Effector memory CD8-positive, alpha-beta T cell (primary cell): ENCODE measurements around the gene TATDN2.

Source experiments
- ATAC-seq: fragments of 150-1000 bp; cut with Tn5 transposase; replicated peaks from 2 replicates; pipeline ENCODE4 v1.10.0; 2021; ENCODE audit warnings: mild to moderate bottlenecking, moderate library complexity
- DNase-seq, 3 experiments: peaks; one replicate each; pipeline ENCODE4 v3.0.0; 2021
- H3K27ac Mint-ChIP-seq, 2 donors: one replicate each; pipeline ENCODE4 v1.8.0; 2022; ENCODE audit warnings: mild to moderate bottlenecking in 2 of 2, mixed read lengths in 2 of 2, moderate library complexity in 2 of 2
- H3K27me3 Mint-ChIP-seq, 2 donors: one replicate each; pipeline ENCODE4 v1.8.0; 2022; ENCODE audit warnings: mixed read lengths in 2 of 2
- H3K36me3 Mint-ChIP-seq: one replicate; pipeline ENCODE4 v1.8.0; 2022; ENCODE audit warnings: mild to moderate bottlenecking, moderate library complexity, mixed read lengths; ENCODE audit not compliant: insufficient read depth
- H3K4me1 Mint-ChIP-seq, 2 donors: one replicate each; pipeline ENCODE4 v1.8.0; 2022; ENCODE audit warnings: low read depth in 2 of 2, mixed read lengths in 2 of 2
- H3K4me3 Mint-ChIP-seq, 2 donors: one replicate each; pipeline ENCODE4 v1.8.0; 2022; ENCODE audit warnings: mild to moderate bottlenecking in 2 of 2, mixed read lengths in 2 of 2, moderate library complexity in 2 of 2
- H3K9me3 Mint-ChIP-seq, 2 donors: one replicate each; pipeline ENCODE4 v1.8.0; 2022; ENCODE audit warnings: mixed read lengths in 2 of 2

Gene TATDN2

GRCh38 chr3:10283638-10284037 lies 35.4 kb downstream of the TATDN2 start:
- Mint-ChIP-seq H3K27ac (peak overlapping the region; percentile 66 to 78), H3K36me3 (peaks cover 50% of the 10 kb centered on the region), H3K9me3 (no peaks in the 10 kb centered on the region), H3K27me3 (no peaks in the 10 kb centered on the region), H3K4me1 (peaks cover 18 to 19% of the 10 kb centered on the region in 2 donors), H3K4me3 (no peak overlapping the region)
- no peak for DNase-seq
- no peak for ATAC-seq

GRCh38 chr3:10284496-10284895 lies 36.2 kb downstream of the TATDN2 start:
- H3K4me1 Mint-ChIP-seq = peaks cover 18 to 19% of the 10 kb centered on the region in 2 donors
- H3K9me3 Mint-ChIP-seq = no peaks in the 10 kb centered on the region
- peak overlapping the region in 1 of 2 donors; percentile 14 for H3K4me3 Mint-ChIP-seq
- ATAC-seq (peak; percentile 92), DNase-seq (peak in 2 of 3 experiments; percentile 29 to 39)
- H3K27me3 Mint-ChIP-seq = no peaks in the 10 kb centered on the region
- H3K36me3 Mint-ChIP-seq = peaks cover 41% of the 10 kb centered on the region
- H3K27ac Mint-ChIP-seq = peak overlapping the region; percentile 66 to 78

- H3K36me3 Mint-ChIP-seq = peaks cover 36% of the 10 kb centered on the region
- DNase-seq = no peak
- H3K9me3 Mint-ChIP-seq = no peaks in the 10 kb centered on the region
- peaks cover 18 to 19% of the 10 kb centered on the region in 2 donors for H3K4me1 Mint-ChIP-seq
- H3K27ac Mint-ChIP-seq = peak overlapping the region; percentile 66 to 78
- no peak overlapping the region for H3K4me3 Mint-ChIP-seq
- no peak for ATAC-seq
- no peaks in the 10 kb centered on the region for H3K27me3 Mint-ChIP-seq
These were observed 37.2 kb downstream of the TATDN2 start for GRCh38 chr3:10285272-10286132.

DNA sequence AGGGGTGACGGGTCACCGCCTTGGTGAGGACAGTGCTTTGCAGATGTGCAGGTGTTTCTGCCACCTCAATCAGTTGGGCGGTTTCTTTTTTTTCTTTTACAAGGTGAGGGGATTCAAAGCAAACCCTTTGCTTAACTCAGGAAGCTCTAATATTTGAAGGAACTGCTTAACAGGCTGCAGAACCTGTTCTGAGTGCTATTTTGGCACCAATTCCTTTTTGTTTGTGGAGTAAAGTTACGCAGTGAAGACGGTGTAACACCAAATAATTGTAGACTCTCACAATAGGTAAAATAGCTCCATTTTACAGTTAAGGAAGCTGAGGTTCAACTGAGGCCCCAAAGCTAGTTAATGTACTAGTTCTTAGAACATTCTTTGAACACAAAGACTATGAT lies 37.9 kb downstream of the TATDN2 start:
- H3K36me3 Mint-ChIP-seq = peaks cover 30% of the 10 kb centered on the region
- H3K27me3 Mint-ChIP-seq = no peaks in the 10 kb centered on the region
- DNase-seq = no peak
- H3K4me3 Mint-ChIP-seq = no peak overlapping the region
- no peak for ATAC-seq
- H3K4me1 Mint-ChIP-seq = peaks cover 18 to 19% of the 10 kb centered on the region in 2 donors
- H3K9me3 Mint-ChIP-seq = no peaks in the 10 kb centered on the region
- no peak overlapping the region for H3K27ac Mint-ChIP-seq

DNA sequence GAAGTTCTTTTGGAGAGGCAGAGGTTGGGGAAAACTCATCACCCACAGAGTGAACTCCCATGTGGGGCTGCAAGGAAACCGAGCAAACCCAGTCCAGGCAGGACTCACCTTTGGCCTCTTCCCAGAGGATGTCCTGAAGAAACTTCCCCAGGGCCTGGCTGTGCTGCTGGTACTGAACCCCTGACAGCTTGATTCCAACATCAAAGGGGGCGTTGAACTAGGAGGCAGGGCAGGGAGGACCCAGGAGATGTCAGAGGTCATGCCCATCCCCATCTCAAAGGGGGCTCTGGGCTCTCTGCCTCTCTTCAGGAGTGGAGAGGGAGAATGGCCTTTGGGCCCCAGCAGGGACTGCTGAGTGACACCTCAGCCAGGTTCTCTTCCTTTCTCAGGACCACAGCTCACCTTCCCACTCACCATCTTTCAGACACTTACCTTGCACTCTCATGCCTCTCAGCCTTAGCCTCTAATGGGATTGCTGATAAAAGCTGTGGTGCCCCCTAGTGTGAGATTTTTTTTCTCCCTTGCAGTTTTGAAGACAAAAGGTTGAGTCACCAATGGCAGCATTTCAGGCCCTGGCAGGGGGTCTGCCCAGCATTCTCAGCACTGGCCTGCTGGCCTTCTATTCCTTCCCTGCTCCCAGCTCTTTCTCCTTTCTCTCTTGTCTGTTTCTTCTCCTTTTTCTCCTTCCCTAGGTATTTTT lies 38.5 kb downstream of the TATDN2 start:
- Mint-ChIP-seq H3K4me3 (no peak overlapping the region), H3K27me3 (no peaks in the 10 kb centered on the region), H3K27ac (peak overlapping the region in 1 of 2 donors; percentile 64), H3K36me3 (peaks cover 26% of the 10 kb centered on the region), H3K9me3 (no peaks in the 10 kb centered on the region), H3K4me1 (peaks cover 18 to 19% of the 10 kb centered on the region in 2 donors)
- DNase-seq (peak; percentile 45 to 58 (median 56)), ATAC-seq (peak; percentile 39)

GRCh38 chr3:10287936-10288574 lies 39.8 kb downstream of the TATDN2 start:
- H3K4me3 Mint-ChIP-seq = no peak overlapping the region
- no peaks in the 10 kb centered on the region for H3K9me3 Mint-ChIP-seq
- H3K27me3 Mint-ChIP-seq = no peaks in the 10 kb centered on the region
- H3K27ac Mint-ChIP-seq = no peak overlapping the region
- peaks cover 19% of the 10 kb centered on the region for H3K36me3 Mint-ChIP-seq
- ATAC-seq (no peak), DNase-seq (no peak)
- H3K4me1 Mint-ChIP-seq = peaks cover 18 to 23% of the 10 kb centered on the region in 2 donors

DNA sequence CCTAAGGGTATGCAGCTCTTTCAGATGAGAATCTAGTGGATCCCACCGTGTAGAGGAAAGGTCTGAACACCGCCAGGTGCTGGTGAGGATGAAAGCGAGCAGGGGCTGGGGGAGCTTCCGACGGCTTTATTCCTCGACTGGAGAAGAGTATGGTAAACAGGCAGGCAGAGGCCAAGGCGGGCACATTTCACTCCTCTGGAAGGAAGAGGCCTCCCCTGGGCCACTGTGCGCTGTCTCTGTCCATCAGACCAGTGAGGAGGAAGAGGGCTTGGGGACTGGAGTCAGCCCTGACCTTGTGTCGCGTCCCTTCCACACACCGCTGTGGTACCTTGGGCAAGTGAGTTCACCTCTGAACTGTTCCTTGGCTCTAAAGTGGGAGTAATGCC lies 40.3 kb downstream of the TATDN2 start:
- Mint-ChIP-seq H3K4me3 (no peak overlapping the region), H3K4me1 (peaks cover 18 to 23% of the 10 kb centered on the region in 2 donors), H3K9me3 (no peaks in the 10 kb centered on the region), H3K27ac (no peak overlapping the region), H3K27me3 (no peaks in the 10 kb centered on the region), H3K36me3 (peaks cover 15% of the 10 kb centered on the region)
- DNase-seq (no peak), ATAC-seq (no peak)

DNA sequence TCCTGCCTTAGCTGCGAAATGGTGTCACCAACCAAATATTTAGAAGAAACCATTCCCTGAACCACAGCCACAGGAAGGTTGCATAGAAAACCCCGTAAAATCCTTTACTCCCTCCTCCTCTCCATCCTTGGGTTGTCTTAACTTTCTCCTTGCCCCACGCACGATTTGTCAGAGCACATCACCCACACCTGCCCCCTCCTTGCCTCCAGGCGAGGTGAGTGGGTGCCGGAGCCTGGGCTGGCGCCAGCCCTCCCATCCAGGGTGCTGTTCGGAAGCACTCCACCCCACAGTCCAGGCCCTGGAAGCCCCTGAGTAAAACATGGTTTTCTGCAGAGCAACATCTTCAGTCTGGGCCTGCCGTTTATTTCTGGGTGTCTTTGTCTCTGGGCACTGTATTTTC lies 40.8 kb downstream of the TATDN2 start:
- H3K36me3 Mint-ChIP-seq = peaks cover 13% of the 10 kb centered on the region
- no peak overlapping the region for H3K4me3 Mint-ChIP-seq
- no peak for ATAC-seq
- no peaks in the 10 kb centered on the region for H3K27me3 Mint-ChIP-seq
- no peaks in the 10 kb centered on the region for H3K9me3 Mint-ChIP-seq
- H3K27ac Mint-ChIP-seq = no peak overlapping the region
- H3K4me1 Mint-ChIP-seq = peaks cover 15 to 20% of the 10 kb centered on the region in 2 donors
- DNase-seq = no peak

DNA sequence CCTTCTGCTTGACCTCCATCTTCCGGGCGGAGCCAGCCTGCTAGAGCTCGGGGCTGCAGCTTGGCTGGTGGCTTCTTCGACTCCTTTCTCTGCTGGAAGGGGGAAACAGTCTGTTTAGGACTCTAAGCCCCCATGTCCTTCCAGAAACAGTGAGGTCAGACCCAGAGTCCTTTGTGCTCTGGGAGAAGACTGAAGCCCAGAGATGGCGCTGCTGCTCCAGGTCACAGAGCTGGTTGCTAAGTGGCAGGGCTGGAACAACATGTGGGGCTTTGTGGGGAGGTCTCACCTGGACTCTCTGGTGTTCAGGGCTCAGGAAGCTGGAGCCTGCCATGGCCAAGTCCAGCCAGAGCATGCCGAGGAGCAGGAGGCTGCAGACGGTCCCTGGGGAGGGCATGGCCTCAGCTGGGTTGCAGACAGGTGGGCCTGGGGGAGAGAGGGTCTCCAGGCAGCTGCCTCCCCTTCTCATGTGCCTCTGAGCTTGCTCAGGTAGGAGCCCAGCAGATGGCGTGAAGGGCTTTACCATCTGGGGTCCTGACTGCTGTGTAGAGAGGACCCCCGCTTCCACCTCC lies 41.6 kb downstream of the TATDN2 start:
- no peaks in the 10 kb centered on the region for H3K27me3 Mint-ChIP-seq
- H3K36me3 Mint-ChIP-seq = peaks cover 13% of the 10 kb centered on the region
- peaks cover 7 to 12% of the 10 kb centered on the region in 2 donors for H3K4me1 Mint-ChIP-seq
- no peak for ATAC-seq
- H3K4me3 Mint-ChIP-seq = no peak overlapping the region
- DNase-seq = no peak
- peak overlapping the region in 1 of 2 donors; percentile 83 for H3K27ac Mint-ChIP-seq
- H3K9me3 Mint-ChIP-seq = no peaks in the 10 kb centered on the region

GRCh38 chr3:10290481-10291176 lies 42.4 kb downstream of the TATDN2 start:
- Mint-ChIP-seq H3K4me1 (peaks cover 4 to 8% of the 10 kb centered on the region in 2 donors), H3K36me3 (peaks cover 19% of the 10 kb centered on the region), H3K27me3 (no peaks in the 10 kb centered on the region)

DNA sequence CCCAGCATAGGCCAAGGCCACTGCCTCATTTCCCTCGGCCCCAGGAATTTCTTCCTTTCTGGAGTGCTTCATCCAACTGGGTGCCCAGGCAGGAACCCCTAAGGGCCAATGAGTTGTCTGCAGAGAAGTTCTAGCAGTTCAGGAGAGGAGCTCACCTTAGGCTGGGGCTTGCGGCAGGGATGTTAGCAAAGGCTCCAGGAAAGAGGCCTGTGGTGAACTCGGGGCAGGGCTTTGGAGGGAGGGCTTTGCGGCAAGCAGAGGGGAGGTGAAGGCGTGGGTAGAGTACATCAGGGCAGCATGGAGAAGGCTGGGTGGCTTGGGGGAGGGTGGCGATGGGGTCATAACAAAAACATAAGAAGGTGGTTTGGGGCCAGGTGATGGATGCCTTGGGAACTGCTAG lies 43.4 kb downstream of the TATDN2 start:
- Mint-ChIP-seq H3K4me1 (peaks cover 4 to 8% of the 10 kb centered on the region in 2 donors), H3K4me3 (no peak overlapping the region), H3K36me3 (peaks cover 27% of the 10 kb centered on the region), H3K9me3 (no peaks in the 10 kb centered on the region), H3K27ac (peak overlapping the region; percentile 22 to 27), H3K27me3 (no peaks in the 10 kb centered on the region)
- ATAC-seq (no peak), DNase-seq (no peak)

More at GRCh38 chr3:10290481-10291176, 42.4 kb downstream of the TATDN2 start:
- H3K27ac Mint-ChIP-seq = peak overlapping the region in 1 of 2 donors; percentile 83
- no peak overlapping the region for H3K4me3 Mint-ChIP-seq
- DNase-seq = no peak
- no peak for ATAC-seq
- H3K9me3 Mint-ChIP-seq = no peaks in the 10 kb centered on the region

GRCh38 chr3:10292505-10293419 lies 44.5 kb downstream of the TATDN2 start, which contains the start of gene GHRL:
Gene GHRL (minus strand): TSS chr3:10292947. CDS start chr3:10290180, 2,767 bp downstream.
- ATAC-seq (peak; percentile 56), DNase-seq (no peak)
- Mint-ChIP-seq H3K4me1 (peaks cover 0 to 4% of the 10 kb centered on the region in 2 donors), H3K9me3 (no peaks in the 10 kb centered on the region), H3K36me3 (peaks cover 28% of the 10 kb centered on the region), H3K27me3 (no peaks in the 10 kb centered on the region), H3K27ac (peak within 1 kb of the TSS; percentile 22 to 27), H3K4me3 (peak within 1 kb of the TSS in 1 of 2 donors; percentile 6)
